ENCODE data around the gene VAV2.

The VAV2 gene

DNA sequence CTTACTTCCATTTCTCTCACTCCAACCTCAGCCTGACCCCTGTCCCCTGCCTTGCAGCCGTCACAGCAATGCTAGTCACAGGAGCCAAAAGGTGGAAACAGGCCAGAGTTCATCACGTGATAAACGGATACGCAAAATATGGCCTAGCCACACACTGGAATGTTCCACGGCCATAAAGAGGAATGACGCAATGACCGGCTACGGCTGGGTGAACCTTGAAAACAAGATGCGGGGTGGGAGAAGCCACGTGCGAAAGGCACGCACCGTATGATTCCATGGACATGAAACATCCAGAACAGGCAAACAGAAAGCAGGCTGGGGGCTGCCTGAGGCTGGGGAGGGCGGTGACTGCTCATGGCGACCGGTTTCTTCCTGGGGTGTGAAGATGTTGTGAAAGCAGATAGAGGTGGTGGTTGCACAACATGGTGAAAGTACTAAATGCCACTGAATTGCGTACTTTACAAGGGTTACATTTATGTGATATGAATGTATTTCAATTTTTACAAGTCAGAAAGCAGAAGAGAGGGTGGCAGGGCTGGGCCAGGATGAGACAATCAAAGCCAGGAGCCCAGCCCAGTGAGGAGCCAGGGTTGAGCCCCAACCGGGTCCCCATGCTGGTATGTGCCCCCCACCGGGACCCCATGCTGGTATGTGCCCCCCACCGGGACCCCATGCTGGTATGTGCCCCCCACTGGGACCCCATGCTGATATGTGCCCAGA, 136.2 kb downstream of the VAV2 start:
- no peaks in the 10 kb centered on the region for H3K27me3 ChIP-seq (ENCODE audit: control insufficient read depth, insufficient read depth, low read length)
- no peak overlapping the region for H3K4me3 ChIP-seq (ENCODE audit: low read depth, low read length)
- no peak overlapping the region for H3K27ac ChIP-seq (ENCODE audit: low read depth, low read length)
- H3K9me3 ChIP-seq (ENCODE audit: control insufficient read depth, insufficient read depth, low read length): no peaks in the 10 kb centered on the region
- H3K9ac ChIP-seq (ENCODE audit: low read depth, low read length): no peak overlapping the region
- peaks cover 5% of the 10 kb centered on the region; the same call in 1 of the 2 replicates for H3K36me3 ChIP-seq (ENCODE audit: control insufficient read depth, insufficient read depth, low read length)
- H3K4me1 ChIP-seq (ENCODE audit: control insufficient read depth, insufficient read depth, low read length): no peaks in the 10 kb centered on the region

DNA sequence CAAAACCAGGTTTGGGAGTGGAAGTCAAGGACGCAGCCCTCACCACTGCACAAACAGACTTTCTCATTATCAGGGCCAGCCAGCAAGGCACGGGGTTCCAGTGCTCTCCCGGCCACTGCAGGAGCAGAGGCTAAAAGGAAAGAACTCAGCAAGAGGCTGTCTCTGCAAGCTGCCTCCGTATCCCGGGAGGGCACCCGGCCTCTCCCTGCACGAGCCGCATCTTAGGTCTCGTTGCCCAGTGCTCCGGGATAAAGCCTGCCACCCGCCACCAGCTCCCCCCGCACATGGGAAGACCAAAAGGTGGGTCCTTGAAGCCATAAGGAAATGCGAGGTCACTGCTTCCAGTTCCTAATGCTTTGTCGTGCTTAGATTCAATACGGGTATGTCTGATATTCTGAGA, 136.8 kb downstream of the VAV2 start:
- H3K27me3 ChIP-seq (ENCODE audit: control insufficient read depth, insufficient read depth, low read length): no peaks in the 10 kb centered on the region
- no peaks in the 10 kb centered on the region for H3K4me1 ChIP-seq (ENCODE audit: control insufficient read depth, insufficient read depth, low read length)
- no peaks in the 10 kb centered on the region; the same call in 1 of the 2 replicates for H3K36me3 ChIP-seq (ENCODE audit: control insufficient read depth, insufficient read depth, low read length)
- no peaks in the 10 kb centered on the region for H3K9me3 ChIP-seq (ENCODE audit: control insufficient read depth, insufficient read depth, low read length)
- no peak overlapping the region for H3K4me3 ChIP-seq (ENCODE audit: low read depth, low read length)
- H3K9ac ChIP-seq (ENCODE audit: low read depth, low read length): no peak overlapping the region
- no peak overlapping the region for H3K27ac ChIP-seq (ENCODE audit: low read depth, low read length)

DNA sequence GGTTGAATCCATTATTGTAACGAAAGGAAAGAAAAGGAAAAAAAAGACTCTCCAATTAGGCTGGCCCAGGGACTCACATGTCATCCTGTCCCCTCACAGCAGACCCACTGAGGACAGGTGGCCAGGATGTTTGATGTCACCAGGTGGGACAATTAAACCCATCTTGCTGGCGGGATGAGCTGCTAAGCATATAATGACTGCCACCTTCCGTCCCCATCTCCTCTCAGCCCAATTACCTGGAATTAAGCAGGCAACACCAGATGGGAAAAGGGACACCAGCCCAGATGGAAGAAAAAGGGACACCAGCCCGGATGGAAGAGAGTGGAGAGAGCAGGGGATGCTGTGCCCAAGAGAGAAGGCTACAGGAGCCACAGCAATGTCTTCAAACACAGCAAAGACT, 137.4 kb downstream of the VAV2 start:
- H3K9ac ChIP-seq (ENCODE audit: low read depth, low read length): no peak overlapping the region
- no peaks in the 10 kb centered on the region for H3K27me3 ChIP-seq (ENCODE audit: control insufficient read depth, insufficient read depth, low read length)
- no peaks in the 10 kb centered on the region; the same call in 1 of the 2 replicates for H3K36me3 ChIP-seq (ENCODE audit: control insufficient read depth, insufficient read depth, low read length)
- H3K9me3 ChIP-seq (ENCODE audit: control insufficient read depth, insufficient read depth, low read length): no peaks in the 10 kb centered on the region
- H3K27ac ChIP-seq (ENCODE audit: low read depth, low read length): no peak overlapping the region
- no peak overlapping the region for H3K4me3 ChIP-seq (ENCODE audit: low read depth, low read length)
- no peaks in the 10 kb centered on the region for H3K4me1 ChIP-seq (ENCODE audit: control insufficient read depth, insufficient read depth, low read length)

DNA sequence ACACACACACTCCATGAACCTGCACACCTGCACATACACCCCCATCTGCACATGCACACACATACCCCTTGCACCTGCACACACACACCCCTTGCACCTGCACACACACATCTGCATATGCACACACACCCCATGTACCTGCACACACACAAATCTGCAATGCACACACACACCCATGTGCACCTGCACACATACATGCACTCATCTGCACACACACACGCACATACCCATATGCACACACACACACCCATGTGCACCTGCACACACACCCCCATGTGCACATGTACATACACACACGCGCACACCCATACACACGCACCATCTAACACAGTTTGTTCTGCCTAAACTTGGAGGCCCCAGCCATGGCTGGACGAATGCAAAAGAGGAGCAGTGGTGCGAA, 138.1 kb downstream of the VAV2 start:
- Histone ChIP-seq H3K27ac (ENCODE audit: low read depth, low read length) (no peak overlapping the region), H3K4me1 (ENCODE audit: control insufficient read depth, insufficient read depth, low read length) (no peaks in the 10 kb centered on the region)

DNA sequence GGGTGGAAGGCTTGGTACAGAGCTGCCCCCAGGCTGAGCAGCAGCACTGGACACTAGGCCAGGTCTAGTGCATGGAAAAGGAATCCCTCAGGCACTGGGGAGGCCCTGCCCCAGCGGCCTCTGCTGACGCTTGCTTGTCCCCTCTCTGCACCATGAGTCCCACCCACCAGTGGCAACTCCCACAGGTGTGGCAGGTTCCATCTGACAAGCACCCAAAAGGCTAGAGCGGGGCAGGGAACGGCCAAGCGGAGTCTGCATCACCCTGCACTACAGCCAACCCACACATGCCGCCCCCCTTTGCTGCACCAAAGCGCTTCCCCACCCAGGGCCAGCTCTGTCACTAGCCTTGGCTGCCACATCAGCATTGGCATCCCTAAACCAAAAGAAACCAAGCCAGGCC, 138.8 kb downstream of the VAV2 start:
- Histone ChIP-seq H3K4me3 (ENCODE audit: low read depth, low read length) (no peak overlapping the region), H3K27me3 (ENCODE audit: control insufficient read depth, insufficient read depth, low read length) (no peaks in the 10 kb centered on the region), H3K9me3 (ENCODE audit: control insufficient read depth, insufficient read depth, low read length) (no peaks in the 10 kb centered on the region), H3K4me1 (ENCODE audit: control insufficient read depth, insufficient read depth, low read length) (no peaks in the 10 kb centered on the region), H3K36me3 (ENCODE audit: control insufficient read depth, insufficient read depth, low read length) (peaks cover 4% of the 10 kb centered on the region; the same call in 1 of the 2 replicates), H3K9ac (ENCODE audit: low read depth, low read length) (no peak overlapping the region), H3K27ac (ENCODE audit: low read depth, low read length) (no peak overlapping the region)

More for the DNA sequence above, 138.1 kb downstream of the VAV2 start:
- Histone ChIP-seq H3K9me3 (ENCODE audit: control insufficient read depth, insufficient read depth, low read length) (no peaks in the 10 kb centered on the region), H3K4me3 (ENCODE audit: low read depth, low read length) (no peak overlapping the region), H3K27me3 (ENCODE audit: control insufficient read depth, insufficient read depth, low read length) (no peaks in the 10 kb centered on the region), H3K9ac (ENCODE audit: low read depth, low read length) (no peak overlapping the region), H3K36me3 (ENCODE audit: control insufficient read depth, insufficient read depth, low read length) (peaks cover under 1% of the 10 kb centered on the region; the same call in 1 of the 2 replicates)

DNA sequence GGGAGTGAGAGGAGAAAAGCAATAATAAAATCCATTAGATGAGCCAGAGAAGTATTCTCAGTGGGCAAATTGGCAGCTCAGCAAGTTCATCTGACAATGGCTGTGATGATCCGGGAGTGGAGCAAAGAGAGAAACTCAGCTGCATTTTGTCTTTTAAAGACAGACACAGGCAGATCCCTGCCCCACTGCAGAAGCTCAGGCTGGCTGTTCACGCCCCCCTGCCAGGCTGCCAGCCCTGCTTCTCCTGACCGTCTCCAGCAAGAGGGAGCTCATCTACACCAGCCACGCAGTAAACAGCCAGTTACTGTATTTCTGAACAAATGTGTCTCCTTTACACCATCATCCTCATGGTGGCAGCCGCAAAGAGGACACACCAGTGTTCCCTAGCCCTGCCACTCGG, 139.7 kb downstream of the VAV2 start:
- H3K36me3 ChIP-seq (ENCODE audit: control insufficient read depth, insufficient read depth, low read length): peaks cover 4% of the 10 kb centered on the region; the same call in 1 of the 2 replicates
- H3K4me1 ChIP-seq (ENCODE audit: control insufficient read depth, insufficient read depth, low read length): no peaks in the 10 kb centered on the region
- no peak overlapping the region for H3K9ac ChIP-seq (ENCODE audit: low read depth, low read length)
- no peaks in the 10 kb centered on the region for H3K27me3 ChIP-seq (ENCODE audit: control insufficient read depth, insufficient read depth, low read length)
- no peak overlapping the region for H3K27ac ChIP-seq (ENCODE audit: low read depth, low read length)
- H3K9me3 ChIP-seq (ENCODE audit: control insufficient read depth, insufficient read depth, low read length): no peaks in the 10 kb centered on the region
- H3K4me3 ChIP-seq (ENCODE audit: low read depth, low read length): no peak overlapping the region

DNA sequence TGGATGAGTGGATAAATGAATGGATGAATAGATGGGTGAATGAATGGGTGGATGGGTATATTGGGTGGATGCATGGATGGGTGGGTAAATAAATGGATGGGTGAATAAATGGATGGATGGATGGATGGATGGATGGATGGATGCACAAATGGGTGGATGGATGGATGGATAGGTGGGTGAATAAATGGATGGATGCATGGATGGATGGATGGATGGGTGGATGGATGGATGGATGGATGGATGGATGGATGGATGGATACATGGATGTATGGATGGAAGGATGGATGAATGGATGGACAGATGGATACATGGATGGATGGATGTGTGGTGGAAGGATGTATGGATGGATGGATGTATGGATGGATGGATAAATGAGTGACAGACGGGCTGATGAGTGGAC, 140.4 kb downstream of the VAV2 start:
- Histone ChIP-seq H3K4me1 (ENCODE audit: control insufficient read depth, insufficient read depth, low read length) (no peaks in the 10 kb centered on the region), H3K27ac (ENCODE audit: low read depth, low read length) (no peak overlapping the region), H3K9ac (ENCODE audit: low read depth, low read length) (no peak overlapping the region), H3K27me3 (ENCODE audit: control insufficient read depth, insufficient read depth, low read length) (no peaks in the 10 kb centered on the region), H3K36me3 (ENCODE audit: control insufficient read depth, insufficient read depth, low read length) (peaks cover 4% of the 10 kb centered on the region; the same call in 1 of the 2 replicates), H3K4me3 (ENCODE audit: low read depth, low read length) (no peak overlapping the region), H3K9me3 (ENCODE audit: control insufficient read depth, insufficient read depth, low read length) (no peaks in the 10 kb centered on the region)

DNA sequence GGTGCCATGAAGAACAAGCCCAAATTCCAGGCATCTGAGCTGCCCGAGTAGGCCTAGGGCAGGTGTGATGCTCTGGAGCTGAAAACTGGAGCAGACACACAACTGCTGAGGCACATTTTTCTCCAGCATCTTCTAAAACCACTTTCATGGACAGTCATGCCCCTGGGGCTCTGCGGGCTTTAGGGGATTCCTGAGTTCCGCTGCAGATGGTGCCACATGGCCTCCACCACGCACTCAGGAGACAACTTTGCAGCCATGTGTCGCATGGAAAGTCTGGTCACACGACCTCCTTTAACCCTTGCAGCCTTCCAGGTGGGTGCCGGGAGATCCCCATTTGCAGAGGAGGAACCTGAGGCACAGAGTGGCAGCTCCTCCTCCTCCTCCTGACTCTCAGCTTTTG, 141.2 kb downstream of the VAV2 start:
- Histone ChIP-seq H3K4me1 (ENCODE audit: control insufficient read depth, insufficient read depth, low read length) (no peaks in the 10 kb centered on the region), H3K9me3 (ENCODE audit: control insufficient read depth, insufficient read depth, low read length) (no peaks in the 10 kb centered on the region), H3K27ac (ENCODE audit: low read depth, low read length) (no peak overlapping the region), H3K4me3 (ENCODE audit: low read depth, low read length) (no peak overlapping the region), H3K36me3 (ENCODE audit: control insufficient read depth, insufficient read depth, low read length) (0 out of 2 replicates have a peak, but pooled peaks cover 4% of the 10 kb centered on the region), H3K27me3 (ENCODE audit: control insufficient read depth, insufficient read depth, low read length) (no peaks in the 10 kb centered on the region), H3K9ac (ENCODE audit: low read depth, low read length) (no peak overlapping the region)

DNA sequence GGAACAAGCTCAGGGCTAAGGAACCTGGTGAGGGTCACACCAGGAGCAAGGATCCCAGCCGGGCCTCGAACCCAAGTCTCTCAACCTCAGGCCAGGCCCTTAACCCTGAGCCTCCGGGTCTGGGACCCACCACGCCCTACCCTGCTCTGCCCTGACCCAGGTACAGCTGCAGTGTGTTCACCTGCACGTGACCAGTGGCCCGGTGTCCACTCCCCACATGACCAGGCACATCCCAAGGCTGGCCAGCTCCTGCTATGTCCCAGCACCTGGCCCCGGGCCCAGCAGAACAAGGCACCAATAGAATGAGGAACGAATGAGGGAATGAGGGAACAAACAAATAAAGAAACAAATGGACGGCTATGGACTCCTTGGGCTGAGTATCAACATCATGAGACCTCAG, 142.0 kb downstream of the VAV2 start:
- Histone ChIP-seq H3K4me1 (ENCODE audit: control insufficient read depth, insufficient read depth, low read length) (no peaks in the 10 kb centered on the region), H3K27ac (ENCODE audit: low read depth, low read length) (no peak overlapping the region), H3K9ac (ENCODE audit: low read depth, low read length) (no peak overlapping the region), H3K27me3 (ENCODE audit: control insufficient read depth, insufficient read depth, low read length) (no peaks in the 10 kb centered on the region), H3K9me3 (ENCODE audit: control insufficient read depth, insufficient read depth, low read length) (no peaks in the 10 kb centered on the region), H3K4me3 (ENCODE audit: low read depth, low read length) (no peak overlapping the region), H3K36me3 (ENCODE audit: control insufficient read depth, insufficient read depth, low read length) (0 out of 2 replicates have a peak, but pooled peaks cover 4% of the 10 kb centered on the region)

DNA sequence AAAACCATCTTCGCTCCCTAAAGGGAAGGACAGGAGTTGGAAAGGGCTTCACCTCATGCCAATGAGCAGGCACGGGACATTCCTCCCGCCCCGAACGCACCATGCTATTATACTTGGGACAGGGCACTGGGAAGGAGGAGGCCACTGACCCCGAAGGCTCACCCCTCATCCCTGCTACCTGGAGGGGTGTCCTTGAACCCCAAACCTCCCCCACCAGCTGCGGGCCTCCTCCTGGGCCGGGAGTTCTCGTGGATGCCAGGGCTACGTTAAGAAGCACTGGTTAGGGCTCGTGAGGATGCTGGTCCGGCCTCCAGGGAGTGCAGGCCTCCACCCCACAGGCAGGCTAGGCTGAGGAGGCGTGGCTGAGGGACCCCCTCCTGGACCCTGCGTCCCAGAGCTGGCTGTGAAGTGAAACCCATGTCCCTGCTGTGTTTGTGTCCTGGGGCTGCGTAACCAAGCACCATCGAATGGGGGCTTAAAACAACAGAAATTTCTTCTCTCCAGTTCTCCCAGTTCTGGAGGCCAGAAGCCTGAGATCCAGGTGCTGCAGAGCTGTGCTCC, 142.9 kb downstream of the VAV2 start:
- H3K27me3 ChIP-seq (ENCODE audit: control insufficient read depth, insufficient read depth, low read length): no peaks in the 10 kb centered on the region
- H3K9me3 ChIP-seq (ENCODE audit: control insufficient read depth, insufficient read depth, low read length): no peaks in the 10 kb centered on the region
- no peaks in the 10 kb centered on the region for H3K4me1 ChIP-seq (ENCODE audit: control insufficient read depth, insufficient read depth, low read length)
- H3K4me3 ChIP-seq (ENCODE audit: low read depth, low read length): no peak overlapping the region
- no peak overlapping the region for H3K9ac ChIP-seq (ENCODE audit: low read depth, low read length)
- H3K36me3 ChIP-seq (ENCODE audit: control insufficient read depth, insufficient read depth, low read length): 0 out of 2 replicates have a peak, but pooled peaks cover 4% of the 10 kb centered on the region
- H3K27ac ChIP-seq (ENCODE audit: low read depth, low read length): no peak overlapping the region

DNA sequence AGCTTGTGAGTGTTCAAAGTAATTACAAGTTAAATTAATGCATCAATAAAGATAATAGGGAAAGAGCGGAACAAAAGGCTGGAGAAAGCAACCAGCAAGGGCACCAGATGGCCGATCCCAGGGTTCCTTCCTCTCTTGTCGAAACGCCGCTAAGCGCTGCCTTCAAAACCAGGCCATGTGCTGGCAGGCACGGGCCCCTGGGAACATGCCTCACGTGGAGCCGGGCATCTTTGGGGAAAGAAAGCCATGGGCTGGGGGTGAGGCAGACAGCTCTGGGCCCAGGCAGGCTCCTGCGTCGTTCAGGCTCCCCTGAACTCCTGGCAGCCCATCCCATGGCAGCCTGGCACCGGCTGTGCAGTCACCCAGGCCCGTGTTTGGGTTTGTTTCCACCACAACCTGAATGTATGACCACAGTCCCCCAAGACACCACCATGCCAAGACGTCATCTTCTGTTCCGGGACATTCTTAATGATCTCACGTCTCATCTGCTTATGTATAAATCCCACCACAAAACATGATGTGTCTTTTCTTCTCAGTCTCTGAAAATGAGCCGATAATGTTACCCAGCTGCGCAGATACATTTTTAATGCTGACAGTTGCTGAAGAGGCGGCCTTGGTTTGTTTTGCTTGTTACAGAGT, 143.5 kb downstream of the VAV2 start:
- H3K4me3 ChIP-seq (ENCODE audit: low read depth, low read length): no peak overlapping the region
- H3K9ac ChIP-seq (ENCODE audit: low read depth, low read length): no peak overlapping the region
- H3K27me3 ChIP-seq (ENCODE audit: control insufficient read depth, insufficient read depth, low read length): no peaks in the 10 kb centered on the region
- H3K9me3 ChIP-seq (ENCODE audit: control insufficient read depth, insufficient read depth, low read length): no peaks in the 10 kb centered on the region
- no peaks in the 10 kb centered on the region for H3K4me1 ChIP-seq (ENCODE audit: control insufficient read depth, insufficient read depth, low read length)
- H3K27ac ChIP-seq (ENCODE audit: low read depth, low read length): no peak overlapping the region
- 0 out of 2 replicates have a peak, but pooled peaks cover 4% of the 10 kb centered on the region for H3K36me3 ChIP-seq (ENCODE audit: control insufficient read depth, insufficient read depth, low read length)

Data from HUES48 (cell line).